ENCODE data around the gene PCDHB5.
"Not testable (repeated sequence)": the region's sequence is repeated elsewhere in the genome, so short reads cannot be mapped to it uniquely, and the experiment has no call there.

GRCh38 chr5:141096586-141096985, 38.4 kb upstream of the PCDHB5 start:
- not testable (repeated sequence) for TF ChIP-seq CTCF (conservative IDR thresholded peaks at IDR 0.05); ZFX (IDR thresholded peaks at IDR 0.05)
